HEK293 (cell line): ENCODE data around the gene NELL1.

Source experiments
- CTCF ChIP-seq: fragments of 450-650 bp; formaldehyde crosslinking; IDR thresholded peaks from 2 replicates; pipeline ENCODE4 v1.5.1; 2016; ENCODE audit warnings: missing biosample characterization, missing genetic modification characterization
- ELK4 ChIP-seq: IDR thresholded peaks from 2 replicates; pipeline ENCODE4 v1.6.1; 2011; ENCODE audit warnings: mild to moderate bottlenecking, low read depth, low read length, borderline replicate concordance
- YY1 ChIP-seq: fragments of 450-650 bp; formaldehyde crosslinking; IDR thresholded peaks from 2 replicates; pipeline ENCODE4 v1.5.1; 2018; ENCODE audit warnings: missing biosample characterization, missing genetic modification characterization
- ZNF549 ChIP-seq: fragments of 450-650 bp; IDR thresholded peaks from 2 replicates; pipeline ENCODE4 v1.5.1; 2018; ENCODE audit warnings: missing biosample characterization, missing genetic modification characterization, mild to moderate bottlenecking, inconsistent platforms, moderate library complexity

GRCh38 chr11:21622995-21623394 is 953.6 kb downstream of the NELL1 start:
- no peak for TF ChIP-seq ZNF549 (tag by site-specific recombination)
- TF ChIP-seq CTCF (tag by site-specific recombination) = no peak
- TF ChIP-seq ELK4 = no peak
- TF ChIP-seq YY1 (tag by site-specific recombination) = no peak
